Measurements from ENCODE around the gene SMOC2. TPM values are rescaled to one million over a fixed set of nuclear protein-coding genes. Genes with fewer than 3 reads are reported as not detected.

Gene SMOC2
- total RNA-seq, 4 donors from 2014 or later, result 5.8 to 14.5 (median 9.0) TPM

DNA sequence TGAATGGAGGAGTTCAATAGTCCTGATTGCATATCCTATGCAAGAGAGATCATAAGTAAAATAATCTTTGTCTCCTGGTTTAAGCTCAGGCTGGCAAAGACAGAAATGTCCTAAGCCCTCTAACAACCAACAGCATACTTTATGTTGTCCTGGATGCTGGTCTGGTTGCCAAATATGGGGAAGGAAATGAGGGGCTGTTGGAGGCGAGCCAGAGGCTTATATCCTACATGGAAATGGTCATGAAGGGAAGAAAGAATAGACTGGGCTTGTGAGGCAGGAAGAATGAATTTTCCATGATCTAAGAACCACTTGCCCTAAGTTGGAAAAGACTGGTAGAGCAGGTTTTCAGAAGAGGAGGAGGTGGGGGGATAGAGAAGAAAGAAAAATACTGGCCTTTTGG is 237.1 kb downstream of the SMOC2 start:
- H3K27me3 ChIP-seq, result no peaks in the 10 kb centered on the region
- TF ChIP-seq EP300 (IDR thresholded peaks at IDR 0.05; ENCODE audit: low read depth), result no peak
- no peak for TF ChIP-seq POLR2AphosphoS5 (IDR thresholded peaks at IDR 0.05)
- no peak for TF ChIP-seq CTCF (IDR thresholded peaks at IDR 0.05)
- no peak for TF ChIP-seq POLR2A (IDR thresholded peaks at IDR 0.05)
- no peak overlapping the region for H3K4me3 ChIP-seq
- in situ Hi-C loops (cut with MboI; ENCODE audit: low pct_ligation_motif_present in 1 of 4, low pct_unique_long_range_greater_than_20kb in 1 of 4, low sequenced_read_pairs in 3 of 4), result no loop called here
- DNase-seq, result no peak
- WGBS, 2 donors (ENCODE audit: low coverage in 1 of 2), result 13 to 40% methylated on average over 1 of the region's 1 CpG
- intact Hi-C loops (cut with DNase I; ENCODE audit: low total_unique reads), result loop anchor here (5.0 kb wide), 1 partner anchor 574 kb away; the partner anchor contains the start of gene THBS2
- H3K36me3 ChIP-seq, result no peaks in the 10 kb centered on the region
- H3K9me3 ChIP-seq, result no peaks in the 10 kb centered on the region
- no peak overlapping the region for H3K27ac ChIP-seq
- H3K4me1 ChIP-seq, result peaks cover 0 to 3% (median 0%) of the 10 kb centered on the region in 4 donors

GRCh38 chr6:168678588-168678987 is 237.6 kb downstream of the SMOC2 start:
- H3K36me3 ChIP-seq, result no peaks in the 10 kb centered on the region
- peaks cover 0 to 3% (median 0%) of the 10 kb centered on the region in 4 donors for H3K4me1 ChIP-seq
- H3K27ac ChIP-seq, result no peak overlapping the region
- no peaks in the 10 kb centered on the region for H3K9me3 ChIP-seq
- TF ChIP-seq POLR2AphosphoS5 (IDR thresholded peaks at IDR 0.05) (no peak), EP300 (IDR thresholded peaks at IDR 0.05; ENCODE audit: low read depth) (no peak), POLR2A (IDR thresholded peaks at IDR 0.05) (no peak), CTCF (IDR thresholded peaks at IDR 0.05) (no peak)
- intact Hi-C loops (cut with DNase I; ENCODE audit: low total_unique reads) (loop anchor here (5.0 kb wide), 1 partner anchor 574 kb away; the partner anchor contains the start of gene THBS2), in situ Hi-C loops (cut with MboI; ENCODE audit: low pct_ligation_motif_present in 1 of 4, low pct_unique_long_range_greater_than_20kb in 1 of 4, low sequenced_read_pairs in 3 of 4) (no loop called here)
- DNase-seq, result no peak
- 60% methylated on average over 5 of the region's 5 CpGs; no CpG with 5 or more reads in 1 of the 2 donors for WGBS, 2 donors (ENCODE audit: low coverage in 1 of 2)
- H3K4me3 ChIP-seq, result no peak overlapping the region
- H3K27me3 ChIP-seq, result no peaks in the 10 kb centered on the region

DNA sequence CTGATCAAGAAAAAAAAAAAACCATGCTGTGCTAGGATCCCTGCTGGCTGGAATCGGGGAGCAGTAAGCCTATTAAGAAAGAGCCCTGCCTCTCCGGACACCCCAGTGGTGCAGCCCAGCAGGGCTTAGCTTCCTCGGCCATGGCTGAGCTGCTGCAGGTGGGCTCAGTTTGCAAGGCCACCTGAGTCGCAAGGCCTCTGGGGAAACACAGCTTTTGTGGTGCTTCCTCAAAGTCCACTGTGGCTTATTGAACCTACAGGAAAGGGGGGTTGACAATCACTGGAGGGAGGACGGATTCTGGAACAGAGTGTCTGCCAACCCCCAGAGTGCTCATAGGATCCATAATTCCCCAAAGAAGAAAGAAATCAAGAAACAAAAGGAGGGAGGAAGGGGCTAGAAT is 240.8 kb downstream of the SMOC2 start:
- Histone ChIP-seq H3K4me3 (no peak overlapping the region), H3K9me3 (no peaks in the 10 kb centered on the region), H3K36me3 (no peaks in the 10 kb centered on the region), H3K4me1 (peaks cover 0 to 3% (median 0%) of the 10 kb centered on the region in 4 donors), H3K27ac (no peak overlapping the region), H3K27me3 (peaks cover 5% of the 10 kb centered on the region)
- intact Hi-C loops (cut with DNase I; ENCODE audit: low total_unique reads), result no loop called here
- WGBS, 2 donors (ENCODE audit: low coverage in 1 of 2), result 99% methylated on average over 5 of the region's 5 CpGs; no CpG with 5 or more reads in 1 of the 2 donors
- TF ChIP-seq CTCF (IDR thresholded peaks at IDR 0.05) (no peak), EP300 (IDR thresholded peaks at IDR 0.05; ENCODE audit: low read depth) (no peak)
- in situ Hi-C loops (cut with MboI; ENCODE audit: low pct_ligation_motif_present in 1 of 4, low pct_unique_long_range_greater_than_20kb in 1 of 4, low sequenced_read_pairs in 3 of 4), result no loop called here
- DNase-seq, result no peak

- intact Hi-C loops (cut with DNase I; ENCODE audit: low total_unique reads) (no loop called here), in situ Hi-C loops (cut with MboI; ENCODE audit: low pct_ligation_motif_present in 1 of 4, low pct_unique_long_range_greater_than_20kb in 1 of 4, low sequenced_read_pairs in 3 of 4) (no loop called here)
- Histone ChIP-seq H3K9me3 (no peaks in the 10 kb centered on the region), H3K4me3 (no peak overlapping the region), H3K36me3 (no peaks in the 10 kb centered on the region), H3K4me1 (no peaks in the 10 kb centered on the region), H3K27ac (no peak overlapping the region), H3K27me3 (peaks cover 5% of the 10 kb centered on the region)
- WGBS, 2 donors (ENCODE audit: low coverage in 1 of 2), result 17 to 82% methylated on average over 1 to 11 of the region's 11 CpGs
- TF ChIP-seq EP300 (IDR thresholded peaks at IDR 0.05; ENCODE audit: low read depth) (no peak), POLR2AphosphoS5 (IDR thresholded peaks at IDR 0.05) (no peak), POLR2A (IDR thresholded peaks at IDR 0.05) (no peak), CTCF (IDR thresholded peaks at IDR 0.05) (no peak)
- DNase-seq, result no peak
Measured at GRCh38 chr6:168683621-168684020, 242.6 kb downstream of the SMOC2 start.
